ENCODE results near the gene CST3. TPM values are rescaled to one million over a fixed set of nuclear protein-coding genes. Genes with fewer than 3 reads are reported as not detected.

CST3 gene
- total and polyA plus RNA-seq, 2 of the 8 experiments (the other 6 are each of a cell fraction or from before 2014, with no cell fraction given): 53.2 to 184 TPM

- no peak for TF ChIP-seq CHD7 (IDR thresholded peaks at IDR 0.05; ENCODE audit: insufficient replicate concordance, low read length)
Measured at GRCh38 chr20:23643659-23644058, 5.9 kb upstream of the CST3 start (continued).

Data from H1 (cell line).